ENCODE results near the gene HOATZ. TPM values are rescaled to one million over a fixed set of nuclear protein-coding genes. Genes with fewer than 3 reads are reported as not detected.

Gene HOATZ
- total RNA-seq, 4 donors from 2014 or later = not detected

DNA sequence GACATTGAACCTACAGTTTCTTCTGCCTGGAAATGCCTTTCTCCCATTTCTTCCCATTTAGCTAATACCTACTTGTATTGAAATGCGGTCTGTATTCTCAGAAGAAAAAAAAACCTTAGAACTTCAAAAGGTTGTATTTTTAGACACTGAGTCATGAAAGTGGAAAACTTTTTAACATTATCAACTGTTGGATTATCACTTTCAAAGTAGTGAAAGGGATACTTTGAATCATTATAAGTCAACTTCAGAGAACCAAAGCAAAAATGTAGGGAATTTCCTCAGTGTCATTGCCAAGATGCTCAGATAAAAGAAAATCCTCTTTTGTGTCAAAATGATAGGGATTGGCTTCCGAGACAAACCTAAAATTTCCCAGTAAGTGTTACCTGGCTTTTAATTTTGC lies 6.6 kb downstream of the HOATZ start:
- Histone ChIP-seq H3K36me3 (no peaks in the 10 kb centered on the region), H3K27me3 (no peaks in the 10 kb centered on the region), H3K27ac (no peak overlapping the region), H3K9me3 (no peaks in the 10 kb centered on the region), H3K4me3 (no peak overlapping the region), H3K4me1 (no peaks in the 10 kb centered on the region)
- TF ChIP-seq EP300 (IDR thresholded peaks at IDR 0.05; ENCODE audit: low read depth) = no peak
- TF ChIP-seq, protein P1, sequence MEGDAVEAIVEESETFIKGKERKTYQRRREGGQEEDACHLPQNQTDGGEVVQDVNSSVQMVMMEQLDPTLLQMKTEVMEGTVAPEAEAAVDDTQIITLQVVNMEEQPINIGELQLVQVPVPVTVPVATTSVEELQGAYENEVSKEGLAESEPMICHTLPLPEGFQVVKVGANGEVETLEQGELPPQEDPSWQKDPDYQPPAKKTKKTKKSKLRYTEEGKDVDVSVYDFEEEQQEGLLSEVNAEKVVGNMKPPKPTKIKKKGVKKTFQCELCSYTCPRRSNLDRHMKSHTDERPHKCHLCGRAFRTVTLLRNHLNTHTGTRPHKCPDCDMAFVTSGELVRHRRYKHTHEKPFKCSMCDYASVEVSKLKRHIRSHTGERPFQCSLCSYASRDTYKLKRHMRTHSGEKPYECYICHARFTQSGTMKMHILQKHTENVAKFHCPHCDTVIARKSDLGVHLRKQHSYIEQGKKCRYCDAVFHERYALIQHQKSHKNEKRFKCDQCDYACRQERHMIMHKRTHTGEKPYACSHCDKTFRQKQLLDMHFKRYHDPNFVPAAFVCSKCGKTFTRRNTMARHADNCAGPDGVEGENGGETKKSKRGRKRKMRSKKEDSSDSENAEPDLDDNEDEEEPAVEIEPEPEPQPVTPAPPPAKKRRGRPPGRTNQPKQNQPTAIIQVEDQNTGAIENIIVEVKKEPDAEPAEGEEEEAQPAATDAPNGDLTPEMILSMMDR (IDR thresholded peaks at IDR 0.05) = no peak
- TF ChIP-seq POLR2A (IDR thresholded peaks at IDR 0.05) = no peak
- TF ChIP-seq POLR2AphosphoS5 (IDR thresholded peaks at IDR 0.05) = no peak
- WGBS, 2 donors (ENCODE audit: low coverage in 1 of 2) = 65 to 78% methylated on average over 2 of the region's 2 CpGs
- in situ Hi-C loops (cut with MboI; ENCODE audit: low pct_ligation_motif_present in 1 of 4, low pct_unique_long_range_greater_than_20kb in 1 of 4, low sequenced_read_pairs in 3 of 4) (no loop called here), intact Hi-C loops (cut with DNase I; ENCODE audit: low total_unique reads) (no loop called here)
- no peak for DNase-seq

DNA sequence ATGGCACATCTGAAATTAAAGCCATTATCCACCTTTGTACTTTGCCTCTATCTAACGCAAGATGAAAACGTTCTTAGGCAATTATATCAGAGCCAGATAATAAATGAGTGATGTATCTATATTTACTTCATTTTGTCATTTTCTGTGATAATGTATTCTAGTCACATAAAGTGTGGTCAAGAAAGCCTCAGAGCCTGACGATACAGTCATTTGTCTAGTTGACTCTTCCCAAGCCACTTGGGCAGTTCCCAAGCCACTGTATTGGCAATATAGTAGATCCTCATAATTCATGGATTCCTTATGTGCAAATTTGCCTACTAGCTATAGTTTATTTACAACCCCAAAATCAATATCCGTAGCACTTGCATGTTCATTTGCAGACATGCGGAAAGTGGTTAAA lies 7.8 kb downstream of the HOATZ start:
- Histone ChIP-seq H3K27me3 (no peaks in the 10 kb centered on the region), H3K36me3 (no peaks in the 10 kb centered on the region), H3K27ac (no peak overlapping the region), H3K4me3 (no peak overlapping the region), H3K9me3 (no peaks in the 10 kb centered on the region), H3K4me1 (no peaks in the 10 kb centered on the region)
- intact Hi-C loops (cut with DNase I; ENCODE audit: low total_unique reads) (no loop called here), in situ Hi-C loops (cut with MboI; ENCODE audit: low pct_ligation_motif_present in 1 of 4, low pct_unique_long_range_greater_than_20kb in 1 of 4, low sequenced_read_pairs in 3 of 4) (no loop called here)
- DNase-seq = no peak
- 81 to 87% methylated on average over 5 of the region's 5 CpGs for WGBS, 2 donors (ENCODE audit: low coverage in 1 of 2)
- TF ChIP-seq POLR2AphosphoS5 (IDR thresholded peaks at IDR 0.05) (no peak), EP300 (IDR thresholded peaks at IDR 0.05; ENCODE audit: low read depth) (no peak), POLR2A (IDR thresholded peaks at IDR 0.05) (no peak)
- TF ChIP-seq, protein P1 (IDR thresholded peaks at IDR 0.05) = no peak

- intact Hi-C loops (cut with DNase I; ENCODE audit: low total_unique reads) = no loop called here
- Histone ChIP-seq H3K36me3 (no peaks in the 10 kb centered on the region), H3K27me3 (no peaks in the 10 kb centered on the region), H3K4me3 (no peak overlapping the region), H3K27ac (no peak overlapping the region), H3K4me1 (no peaks in the 10 kb centered on the region), H3K9me3 (no peaks in the 10 kb centered on the region)
- whole genome bisulfite sequencing, 2 donors (ENCODE audit: low coverage in 1 of 2) = 85 to 100% methylated on average over 2 of the region's 2 CpGs
- TF ChIP-seq POLR2AphosphoS5 (IDR thresholded peaks at IDR 0.05) = no peak
- TF ChIP-seq POLR2A (IDR thresholded peaks at IDR 0.05) = no peak
- TF ChIP-seq, protein P1 (IDR thresholded peaks at IDR 0.05) = no peak
- TF ChIP-seq EP300 (IDR thresholded peaks at IDR 0.05; ENCODE audit: low read depth) = no peak
- DNase-seq = no peak
- in situ Hi-C loops (cut with MboI; ENCODE audit: low pct_ligation_motif_present in 1 of 4, low pct_unique_long_range_greater_than_20kb in 1 of 4, low sequenced_read_pairs in 3 of 4) = no loop called here
Observed at GRCh38 chr11:111523343-111523742, 8.8 kb downstream of the HOATZ start.

GRCh38 chr11:111524056-111524455 lies 9.5 kb downstream of the HOATZ start:
- 67 to 88% methylated on average over 1 of the region's 1 CpG for WGBS, 2 donors (ENCODE audit: low coverage in 1 of 2)
- in situ Hi-C loops (cut with MboI; ENCODE audit: low pct_ligation_motif_present in 1 of 4, low pct_unique_long_range_greater_than_20kb in 1 of 4, low sequenced_read_pairs in 3 of 4) (no loop called here), intact Hi-C loops (cut with DNase I; ENCODE audit: low total_unique reads) (no loop called here)
- H3K4me3 ChIP-seq = no peak overlapping the region
- no peaks in the 10 kb centered on the region for H3K4me1 ChIP-seq
- H3K27me3 ChIP-seq = no peaks in the 10 kb centered on the region
- no peak overlapping the region for H3K27ac ChIP-seq
- no peaks in the 10 kb centered on the region for H3K9me3 ChIP-seq
- DNase-seq = no peak
- no peak for TF ChIP-seq POLR2A (IDR thresholded peaks at IDR 0.05)
- TF ChIP-seq, protein P1 (IDR thresholded peaks at IDR 0.05) = no peak
- no peak for TF ChIP-seq POLR2AphosphoS5 (IDR thresholded peaks at IDR 0.05)
- TF ChIP-seq EP300 (IDR thresholded peaks at IDR 0.05; ENCODE audit: low read depth) = no peak
- H3K36me3 ChIP-seq = no peaks in the 10 kb centered on the region

All from transverse colon (tissue), 4 donors.